Measurements from ENCODE around the gene C10orf105. TPM values are rescaled to one million over a fixed set of nuclear protein-coding genes. Genes with fewer than 3 reads are reported as not detected.
A peak's percentile ranks its signal among the peaks of the same experiment; 100 is the strongest.

C10orf105 gene
- polyA plus RNA-seq, 1 donor from 2014 or later: not detected

DNA sequence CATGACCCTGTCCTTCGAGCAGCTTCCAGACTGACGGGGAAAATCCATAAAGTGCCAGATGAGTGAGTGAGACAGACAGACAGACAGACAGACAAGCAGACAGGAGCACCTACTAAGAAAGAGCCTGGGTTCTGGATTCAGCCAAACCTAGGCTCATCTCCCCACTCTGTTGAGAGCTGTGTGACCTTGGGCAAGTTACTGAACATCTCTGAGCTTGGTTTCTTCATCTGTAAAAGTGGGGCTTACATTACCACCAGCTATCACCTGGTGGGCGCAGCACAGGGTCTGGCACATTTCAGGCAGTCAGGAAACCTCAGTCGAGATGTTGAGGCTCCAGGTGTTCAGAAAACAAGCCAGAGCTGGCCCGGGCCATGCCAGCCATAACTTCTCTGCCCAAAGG lies 37.6 kb downstream of the C10orf105 start:
- Mint-ChIP-seq H3K9me3 (no peaks in the 10 kb centered on the region), H3K27me3 (peaks cover 2% of the 10 kb centered on the region), H3K36me3 (no peaks in the 10 kb centered on the region), H3K27ac (no peak overlapping the region), H3K4me3 (no peak overlapping the region), H3K4me1 (peaks cover 0 to 9% (median 4%) of the 10 kb centered on the region in 3 donors)

DNA sequence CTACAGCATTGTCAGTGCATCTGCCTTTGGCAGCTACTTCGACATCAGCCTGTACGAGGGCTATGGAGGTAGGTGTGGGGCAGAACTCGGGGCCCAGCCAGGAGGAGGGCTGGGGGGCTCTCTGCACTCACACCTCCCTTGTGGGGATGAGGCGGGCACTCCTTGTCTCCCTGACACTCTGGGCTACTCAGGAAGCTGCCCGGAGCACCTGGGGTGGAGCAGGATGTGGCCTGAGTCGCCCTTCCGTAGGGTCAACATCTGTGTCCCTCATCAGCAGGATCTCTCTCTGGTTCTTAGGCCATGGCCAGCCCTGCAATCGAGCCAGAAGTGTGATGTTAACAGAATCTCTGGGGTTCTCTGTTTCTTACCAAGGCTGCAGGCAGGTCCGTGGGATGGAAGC lies 40.2 kb downstream of the C10orf105 start:
- H3K36me3 Mint-ChIP-seq: no peaks in the 10 kb centered on the region
- no peak overlapping the region for H3K4me3 Mint-ChIP-seq
- no peak overlapping the region for H3K27ac Mint-ChIP-seq
- peaks cover 4% of the 10 kb centered on the region for H3K27me3 Mint-ChIP-seq
- no peaks in the 10 kb centered on the region for H3K9me3 Mint-ChIP-seq
- peaks cover 0 to 8% (median 1%) of the 10 kb centered on the region in 3 donors for H3K4me1 Mint-ChIP-seq

- Mint-ChIP-seq H3K36me3 (no peaks in the 10 kb centered on the region), H3K9me3 (no peaks in the 10 kb centered on the region), H3K27ac (no peak overlapping the region), H3K4me3 (no peak overlapping the region), H3K4me1 (peaks cover 0 to 5% (median 0%) of the 10 kb centered on the region in 3 donors), H3K27me3 (peaks cover 4% of the 10 kb centered on the region)
Observed at GRCh38 chr10:71678057-71678805, 41.3 kb downstream of the C10orf105 start.

DNA sequence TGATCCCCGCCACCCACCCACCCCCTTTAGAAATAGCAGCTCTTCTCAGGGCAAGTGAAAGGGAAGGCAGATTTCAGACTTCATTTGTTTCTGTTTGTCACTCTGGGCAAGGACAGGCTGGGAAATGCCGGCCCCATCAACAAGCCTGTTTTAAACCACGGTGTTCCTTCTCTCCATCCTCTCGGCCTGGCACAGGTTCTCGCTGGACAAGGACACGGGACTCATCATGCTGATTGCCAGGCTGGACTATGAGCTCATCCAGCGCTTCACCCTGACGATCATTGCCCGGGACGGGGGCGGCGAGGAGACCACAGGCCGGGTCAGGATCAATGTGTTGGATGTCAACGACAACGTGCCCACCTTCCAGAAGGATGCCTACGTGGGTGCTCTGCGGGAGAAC lies 42.3 kb downstream of the C10orf105 start:
- no peak overlapping the region for H3K4me3 Mint-ChIP-seq
- peaks cover 0 to 4% (median 3%) of the 10 kb centered on the region in 3 donors for H3K4me1 Mint-ChIP-seq
- no peak overlapping the region for H3K27ac Mint-ChIP-seq
- H3K9me3 Mint-ChIP-seq: no peaks in the 10 kb centered on the region
- H3K27me3 Mint-ChIP-seq: peaks cover 6% of the 10 kb centered on the region
- H3K36me3 Mint-ChIP-seq: no peaks in the 10 kb centered on the region

DNA sequence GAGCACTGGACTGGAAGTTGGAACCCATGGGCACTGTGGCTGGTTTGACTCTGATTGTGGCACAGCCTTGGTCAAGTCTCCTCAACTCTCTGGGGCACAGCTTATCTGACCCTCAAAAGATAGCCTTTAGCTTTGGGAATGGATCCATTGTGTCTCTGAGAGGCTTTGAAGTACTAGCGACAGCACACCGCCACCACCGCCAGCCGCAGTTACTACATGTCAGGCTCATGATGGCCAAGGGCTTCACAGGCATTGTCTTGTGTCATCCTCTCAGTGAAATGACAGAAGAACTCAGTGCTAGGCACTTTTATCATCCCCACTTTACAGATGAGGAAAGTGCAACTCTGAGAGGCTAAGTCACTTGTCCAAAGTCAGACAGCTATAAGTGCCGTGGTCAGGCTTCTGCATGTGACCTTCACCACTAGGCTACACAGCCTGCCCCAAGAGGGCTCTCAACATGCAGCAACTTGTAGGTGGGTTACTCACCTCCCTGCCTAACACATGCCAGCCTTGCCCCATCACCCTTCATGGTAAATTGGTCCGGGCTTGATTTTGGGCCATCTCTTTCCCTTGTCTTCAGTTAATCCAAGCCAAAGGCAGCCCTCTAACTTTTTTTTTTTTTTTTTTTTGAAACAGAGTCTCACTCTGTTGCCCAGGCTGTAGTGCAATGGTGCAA lies 44.1 kb downstream of the C10orf105 start:
- Mint-ChIP-seq H3K27ac (no peak overlapping the region), H3K9me3 (no peaks in the 10 kb centered on the region), H3K36me3 (no peaks in the 10 kb centered on the region), H3K27me3 (peaks cover 6% of the 10 kb centered on the region), H3K4me3 (no peak overlapping the region), H3K4me1 (peaks cover 0 to 4% (median 3%) of the 10 kb centered on the region in 3 donors)

DNA sequence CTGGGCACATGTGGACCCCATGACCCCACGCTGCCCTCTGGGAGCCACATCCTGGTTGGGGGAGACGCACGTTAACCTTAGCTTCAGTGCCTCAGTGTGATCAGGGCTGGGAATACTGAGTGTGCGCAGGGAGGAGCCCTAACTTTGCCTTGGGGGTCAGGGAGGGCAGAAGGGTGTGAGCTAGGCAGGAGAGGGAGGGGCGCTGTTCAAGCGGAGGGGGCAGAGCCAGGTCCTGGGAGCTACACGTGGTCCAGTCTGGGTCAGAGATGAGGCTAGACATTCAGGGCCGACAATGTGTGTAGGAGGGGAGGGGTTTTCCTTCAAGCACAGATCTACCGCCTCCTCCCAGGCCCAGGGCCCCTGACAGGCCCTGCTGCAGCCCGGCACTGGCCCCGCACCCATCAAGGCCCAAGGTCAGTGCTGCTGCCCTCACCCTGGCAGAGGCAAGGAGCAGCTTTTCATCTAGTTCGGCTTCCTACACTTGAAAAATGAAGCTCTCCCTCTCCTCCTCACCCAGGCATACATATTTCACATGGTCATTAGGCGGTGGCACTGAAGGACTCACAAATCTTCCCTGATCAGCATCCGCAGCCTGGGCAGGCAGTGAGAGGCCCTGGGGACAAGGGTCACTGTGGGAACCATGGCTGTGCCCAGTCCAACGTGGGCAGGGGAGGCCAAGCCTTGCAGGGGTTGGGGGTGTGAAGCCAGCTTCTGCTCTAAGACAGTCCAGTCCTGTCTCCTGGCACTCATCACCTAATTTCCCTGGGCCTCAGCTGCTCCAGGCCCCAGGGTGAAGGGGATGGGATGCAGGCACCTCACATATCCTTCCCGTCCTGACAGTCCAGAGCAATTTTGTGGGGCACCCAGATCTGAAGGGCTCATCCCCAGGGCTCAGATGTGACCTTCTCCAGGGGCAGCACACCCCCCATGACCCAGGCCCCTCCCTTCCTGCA lies 47.3 kb downstream of the C10orf105 start:
- H3K36me3 Mint-ChIP-seq: no peaks in the 10 kb centered on the region
- H3K27ac Mint-ChIP-seq: peak overlapping the region in 1 of 3 donors; percentile 92
- H3K4me1 Mint-ChIP-seq: peaks cover 4 to 10% (median 8%) of the 10 kb centered on the region in 3 donors
- no peaks in the 10 kb centered on the region for H3K9me3 Mint-ChIP-seq
- H3K27me3 Mint-ChIP-seq: peaks cover 4% of the 10 kb centered on the region
- peak overlapping the region in 1 of 4 donors; percentile 28 for H3K4me3 Mint-ChIP-seq

- Mint-ChIP-seq H3K9me3 (no peaks in the 10 kb centered on the region), H3K36me3 (no peaks in the 10 kb centered on the region), H3K4me1 (peaks cover 5 to 12% (median 10%) of the 10 kb centered on the region in 3 donors), H3K27ac (peak overlapping the region in 2 of 3 donors; percentile 7 to 22), H3K27me3 (peaks cover 1% of the 10 kb centered on the region), H3K4me3 (peak overlapping the region in 2 of 4 donors; percentile 40 to 78)
Observed at GRCh38 chr10:71667387-71667752, 52.2 kb downstream of the C10orf105 start.

DNA sequence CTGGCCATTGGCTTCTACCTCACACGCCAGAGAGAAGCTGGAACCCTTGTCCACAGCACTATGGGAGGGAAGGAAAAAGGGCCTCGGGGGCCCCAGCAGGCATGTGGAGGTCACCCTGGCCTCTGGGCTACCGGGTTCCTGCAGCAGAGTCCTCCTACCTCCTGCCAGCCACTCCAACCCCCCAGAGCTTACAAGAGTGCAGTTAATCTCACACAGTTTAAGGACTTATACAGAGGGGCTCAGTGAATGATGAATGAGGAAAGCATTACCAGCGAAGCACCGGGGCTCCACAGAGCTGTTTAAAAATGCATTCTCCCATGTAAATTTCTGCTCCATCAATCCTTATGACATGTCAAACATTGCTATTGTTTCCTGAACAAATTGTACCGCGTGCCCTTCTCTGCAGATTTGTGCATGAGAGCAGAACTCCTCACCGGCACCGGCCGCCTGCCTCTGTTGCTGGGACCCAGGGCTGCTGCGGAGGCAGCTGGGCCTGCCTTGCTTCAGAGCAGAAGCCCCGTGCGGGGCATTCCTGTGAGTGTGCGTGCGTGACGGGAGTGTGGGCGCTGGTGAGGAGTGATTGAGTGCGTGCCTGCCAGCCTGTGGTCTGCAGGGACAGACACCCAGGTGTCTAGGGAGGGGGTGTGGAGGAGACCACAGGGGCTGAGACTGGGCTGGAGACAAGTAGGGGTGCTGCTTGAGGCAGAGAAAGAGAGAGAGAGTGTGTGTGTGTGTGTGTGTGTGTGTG lies 52.8 kb downstream of the C10orf105 start:
- Mint-ChIP-seq H3K4me3 (peak overlapping the region in 2 of 4 donors; percentile 40 to 78), H3K27ac (peak overlapping the region in 2 of 3 donors; percentile 7 to 22), H3K27me3 (peaks cover 1% of the 10 kb centered on the region), H3K9me3 (no peaks in the 10 kb centered on the region), H3K36me3 (no peaks in the 10 kb centered on the region), H3K4me1 (peaks cover 9 to 12% (median 10%) of the 10 kb centered on the region in 3 donors)

DNA sequence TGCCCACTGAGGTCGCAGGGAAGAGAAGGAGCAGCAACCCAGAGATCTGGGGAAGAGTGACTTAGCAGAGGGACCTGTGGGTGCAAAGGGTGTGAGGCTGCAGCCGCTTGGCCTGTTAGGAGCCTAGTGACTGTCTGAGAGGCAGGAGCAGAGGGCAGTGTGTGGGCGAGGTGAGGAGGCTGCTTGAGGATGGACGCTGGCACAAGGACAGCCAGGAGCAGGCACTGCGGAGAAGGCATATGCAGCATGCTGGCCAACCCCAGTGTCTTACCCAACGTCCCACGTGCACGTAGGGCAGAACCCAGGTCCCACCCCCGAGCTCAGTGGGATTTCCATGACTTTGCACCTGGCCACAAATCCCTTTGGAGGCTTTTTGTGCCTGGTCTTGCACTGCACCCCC lies 54.1 kb downstream of the C10orf105 start:
- H3K4me3 Mint-ChIP-seq: no peak overlapping the region
- H3K27me3 Mint-ChIP-seq: peaks cover 1% of the 10 kb centered on the region
- H3K27ac Mint-ChIP-seq: no peak overlapping the region
- H3K36me3 Mint-ChIP-seq: no peaks in the 10 kb centered on the region
- H3K4me1 Mint-ChIP-seq: peaks cover 10 to 13% (median 10%) of the 10 kb centered on the region in 3 donors
- H3K9me3 Mint-ChIP-seq: peaks cover 0 to 5% (median 0%) of the 10 kb centered on the region in 3 donors

DNA sequence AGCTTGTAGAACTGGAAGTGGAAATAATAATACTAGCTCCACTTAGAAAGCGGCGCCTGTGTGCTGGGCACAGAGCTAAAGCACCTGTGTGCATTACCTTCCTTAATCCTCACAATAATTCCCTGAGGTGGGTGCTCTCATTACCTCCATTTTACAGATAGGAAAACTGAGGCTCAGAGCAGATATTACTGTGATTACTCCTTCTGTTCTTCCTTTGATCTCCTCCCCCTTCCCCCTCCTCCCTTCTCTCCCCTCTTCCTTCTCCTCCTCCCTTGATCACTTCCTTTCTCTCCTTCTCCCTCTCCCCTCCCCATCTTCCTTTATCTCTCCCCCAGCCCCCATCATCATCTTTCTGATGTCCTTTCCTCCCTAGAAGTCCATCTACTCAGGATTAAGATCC lies 55.0 kb downstream of the C10orf105 start:
- Mint-ChIP-seq H3K27me3 (peaks cover 1% of the 10 kb centered on the region), H3K9me3 (peaks cover 0 to 9% (median 0%) of the 10 kb centered on the region in 3 donors), H3K27ac (no peak overlapping the region), H3K4me3 (no peak overlapping the region), H3K4me1 (peaks cover 10 to 16% (median 10%) of the 10 kb centered on the region in 3 donors), H3K36me3 (no peaks in the 10 kb centered on the region)

- Mint-ChIP-seq H3K27ac (no peak overlapping the region), H3K27me3 (peaks cover 1% of the 10 kb centered on the region), H3K36me3 (no peaks in the 10 kb centered on the region), H3K4me3 (no peak overlapping the region), H3K9me3 (peaks cover 0 to 9% (median 0%) of the 10 kb centered on the region in 3 donors), H3K4me1 (peaks cover 9 to 18% (median 10%) of the 10 kb centered on the region in 3 donors)
Observed at GRCh38 chr10:71663311-71663710, 56.3 kb downstream of the C10orf105 start.

- Mint-ChIP-seq H3K27me3 (peaks cover 1% of the 10 kb centered on the region), H3K36me3 (no peaks in the 10 kb centered on the region), H3K9me3 (peaks cover 0 to 9% (median 0%) of the 10 kb centered on the region in 3 donors), H3K4me1 (peaks cover under 1 to 9% (median 4%) of the 10 kb centered on the region in 3 donors), H3K27ac (no peak overlapping the region), H3K4me3 (no peak overlapping the region)
Observed at GRCh38 chr10:71661779-71662336, 57.7 kb downstream of the C10orf105 start.

All from IgD-negative memory B cell (primary cell).